Measurements from ENCODE around the gene TRMT2A. TPM values are rescaled to one million over a fixed set of nuclear protein-coding genes. Genes with fewer than 3 reads are reported as not detected.

The TRMT2A gene
- total RNA-seq, 1 donor from 2014 or later: 78.5 TPM

GRCh38 chr22:20106849-20107237 is 10.2 kb downstream of the TRMT2A start:
- Mint-ChIP-seq H3K27me3 (no peaks in the 10 kb centered on the region), H3K9me3 (ENCODE audit: low read depth) (no peaks in the 10 kb centered on the region), H3K36me3 (ENCODE audit: insufficient read depth) (peaks cover 14% of the 10 kb centered on the region), H3K4me3 (ENCODE audit: low read depth) (no peak overlapping the region), H3K4me1 (ENCODE audit: low read depth) (no peaks in the 10 kb centered on the region), H3K27ac (peak overlapping the region; percentile 29)
- no peak for TF ChIP-seq CTCF (IDR thresholded peaks at IDR 0.05; ENCODE audit: unreplicated experiment)
- DNase-seq (ENCODE audit: low spot score, unreplicated experiment): no peak

- Mint-ChIP-seq H3K4me1 (ENCODE audit: low read depth) (no peaks in the 10 kb centered on the region), H3K36me3 (ENCODE audit: insufficient read depth) (peaks cover 14% of the 10 kb centered on the region), H3K27ac (peak overlapping the region; percentile 29), H3K27me3 (no peaks in the 10 kb centered on the region), H3K4me3 (ENCODE audit: low read depth) (no peak overlapping the region), H3K9me3 (ENCODE audit: low read depth) (no peaks in the 10 kb centered on the region)
- no peak for TF ChIP-seq CTCF (IDR thresholded peaks at IDR 0.05; ENCODE audit: unreplicated experiment)
- no peak for DNase-seq (ENCODE audit: low spot score, unreplicated experiment)
Observed at GRCh38 chr22:20106205-20106848, 10.7 kb downstream of the TRMT2A start.

- peaks cover 14% of the 10 kb centered on the region for H3K36me3 Mint-ChIP-seq (ENCODE audit: insufficient read depth)
- no peaks in the 10 kb centered on the region for H3K4me1 Mint-ChIP-seq (ENCODE audit: low read depth)
- H3K27ac Mint-ChIP-seq: no peak overlapping the region
- H3K27me3 Mint-ChIP-seq: no peaks in the 10 kb centered on the region
- no peaks in the 10 kb centered on the region for H3K9me3 Mint-ChIP-seq (ENCODE audit: low read depth)
- no peak overlapping the region for H3K4me3 Mint-ChIP-seq (ENCODE audit: low read depth)
- TF ChIP-seq CTCF (IDR thresholded peaks at IDR 0.05; ENCODE audit: unreplicated experiment): no peak
- DNase-seq (ENCODE audit: low spot score, unreplicated experiment): no peak
Observed at GRCh38 chr22:20105456-20106204, 11.4 kb downstream of the TRMT2A start.

GRCh38 chr22:20102203-20102780 is 14.7 kb downstream of the TRMT2A start:
- H3K9me3 Mint-ChIP-seq (ENCODE audit: low read depth): no peaks in the 10 kb centered on the region
- H3K36me3 Mint-ChIP-seq (ENCODE audit: insufficient read depth): peaks cover 10% of the 10 kb centered on the region
- no peak for DNase-seq (ENCODE audit: low spot score, unreplicated experiment)
- no peaks in the 10 kb centered on the region for H3K4me1 Mint-ChIP-seq (ENCODE audit: low read depth)
- peak overlapping the region; percentile 49 for H3K27ac Mint-ChIP-seq
- peak; percentile 19 for TF ChIP-seq CTCF (IDR thresholded peaks at IDR 0.05; ENCODE audit: unreplicated experiment)
- no peak overlapping the region for H3K4me3 Mint-ChIP-seq (ENCODE audit: low read depth)
- no peaks in the 10 kb centered on the region for H3K27me3 Mint-ChIP-seq

- peaks cover 15% of the 10 kb centered on the region for H3K36me3 Mint-ChIP-seq (ENCODE audit: insufficient read depth)
- no peaks in the 10 kb centered on the region for H3K9me3 Mint-ChIP-seq (ENCODE audit: low read depth)
- TF ChIP-seq CTCF (IDR thresholded peaks at IDR 0.05; ENCODE audit: unreplicated experiment): no peak
- H3K27me3 Mint-ChIP-seq: no peaks in the 10 kb centered on the region
- DNase-seq (ENCODE audit: low spot score, unreplicated experiment): no peak
- no peak overlapping the region for H3K4me3 Mint-ChIP-seq (ENCODE audit: low read depth)
- H3K27ac Mint-ChIP-seq: no peak overlapping the region
- H3K4me1 Mint-ChIP-seq (ENCODE audit: low read depth): no peaks in the 10 kb centered on the region
Observed at GRCh38 chr22:20101638-20102037, 15.4 kb downstream of the TRMT2A start.
